Neural cell (in vitro differentiated cells): ENCODE results near the gene GNPTAB. TPM values are rescaled to one million over a fixed set of nuclear protein-coding genes. Genes with fewer than 3 reads are reported as not detected.

Source experiments
- H2AFZ ChIP-seq: fragments of 200-600, 300-800 bp; sonication (generic), shearing (Covaris generic); 2 replicates; pipeline ENCODE4 v1.6.0; 2014; ENCODE audit warnings: low read depth, mild to moderate bottlenecking, antibody characterized with exemption, low read length, moderate library complexity
- H3F3A ChIP-seq: fragments of 200-600 bp; shearing (Covaris generic); 2 replicates; pipeline ENCODE4 v1.6.1; 2016; ENCODE audit warnings: mild to moderate bottlenecking, moderate library complexity, mixed read lengths, antibody characterized with exemption, low read length; ENCODE audit not compliant: insufficient read depth, poor library complexity, severe bottlenecking
- H3K27ac ChIP-seq: fragments of 200-600, 300-800 bp; sonication (generic), shearing (Covaris generic); 2 replicates; pipeline ENCODE4 v1.5.1; 2014; ENCODE audit warnings: mild to moderate bottlenecking, low read length, moderate library complexity
- H3K27me3 ChIP-seq: fragments of 300-800, 200-600 bp; sonication (generic), shearing (Covaris generic); 2 replicates; pipeline ENCODE4 v1.6.0; 2014; ENCODE audit warnings: mild to moderate bottlenecking, low read depth, low read length, moderate library complexity; ENCODE audit not compliant: insufficient read depth
- H3K36me3 ChIP-seq: fragments of 300-800, 200-600 bp; sonication (generic), shearing (Covaris generic); 2 replicates; pipeline ENCODE4 v1.5.1; 2014; ENCODE audit warnings: mild to moderate bottlenecking, antibody characterized with exemption, low read length, moderate library complexity; ENCODE audit not compliant: insufficient read depth
- H3K4me2 ChIP-seq: fragments of 300-800, 200-600 bp; sonication (generic), shearing (Covaris generic); 2 replicates; pipeline ENCODE4 v1.6.0; 2014; ENCODE audit warnings: mild to moderate bottlenecking, low read length
- H3K4me3 ChIP-seq: fragments of 300-800, 200-600 bp; sonication (generic), shearing (Covaris generic); 2 replicates; pipeline ENCODE4 v1.5.1; 2014; ENCODE audit warnings: mild to moderate bottlenecking, low read length, moderate library complexity
- H3K79me2 ChIP-seq: fragments of 200-600 bp; shearing (Covaris generic); replicated peaks from 2 replicates; pipeline ENCODE4 v1.6.0; 2014; ENCODE audit warnings: mild to moderate bottlenecking, low read length, moderate library complexity; ENCODE audit not compliant: insufficient read depth
- H3K9ac ChIP-seq: fragments of 300-800, 200-600 bp; sonication (generic), shearing (Covaris generic); 2 replicates; pipeline ENCODE4 v1.6.1; 2016; ENCODE audit warnings: mild to moderate bottlenecking, low read length, mixed read lengths
- H3K9me2 ChIP-seq: fragments of 200-600 bp; shearing (Covaris generic); 2 replicates; pipeline ENCODE4 v1.6.1; 2016; ENCODE audit warnings: mild to moderate bottlenecking, low read length, mixed read lengths; ENCODE audit not compliant: insufficient read depth
- H3K9me3 ChIP-seq: fragments of 200-600, 300-800 bp; sonication (generic), shearing (Covaris generic); 2 replicates; pipeline ENCODE4 v1.6.1; 2016; ENCODE audit warnings: mild to moderate bottlenecking, mixed run types, low read length, moderate library complexity, mixed read lengths
- H4K20me1 ChIP-seq: fragments of 200-600 bp; shearing (Covaris generic); 2 replicates; pipeline ENCODE4 v1.6.1; 2016; ENCODE audit warnings: mild to moderate bottlenecking, mixed run types; ENCODE audit not compliant: insufficient read depth
- CTCF ChIP-seq: fragments of 450-650 bp; IDR thresholded peaks from 2 replicates; pipeline ENCODE4 v1.5.1; 2014; ENCODE audit warnings: antibody characterized with exemption, mild to moderate bottlenecking, moderate library complexity; ENCODE audit not compliant: poor library complexity, severe bottlenecking
- EP300 ChIP-seq: fragments of 450-650 bp; conservative IDR thresholded peaks from 2 replicates; pipeline ENCODE4 v1.6.1; 2014; ENCODE audit warnings: antibody characterized with exemption, mild to moderate bottlenecking, moderate library complexity; ENCODE audit not compliant: poor library complexity, severe bottlenecking
- EZH2 ChIP-seq: fragments of 200-600, 300-800 bp; shearing (Covaris generic), sonication (generic); IDR thresholded peaks from 2 replicates; pipeline ENCODE4 v1.6.1; 2014; ENCODE audit warnings: antibody characterized with exemption, low read length, borderline replicate concordance, mild to moderate bottlenecking; ENCODE audit not compliant: insufficient read depth, poor library complexity, severe bottlenecking
- MXI1 ChIP-seq: fragments of 450-650 bp; conservative IDR thresholded peaks from 2 replicates; pipeline ENCODE4 v1.6.1; 2014; ENCODE audit warnings: antibody characterized with exemption, mild to moderate bottlenecking; ENCODE audit not compliant: poor library complexity, severe bottlenecking
- POLR2AphosphoS5 ChIP-seq: IDR thresholded peaks from 2 replicates; pipeline ENCODE4 v1.6.1; 2012
- RAD21 ChIP-seq: fragments of 450-650 bp; conservative IDR thresholded peaks from 2 replicates; pipeline ENCODE4 v1.6.1; 2014; ENCODE audit warnings: antibody characterized with exemption, mild to moderate bottlenecking, moderate library complexity
- REST ChIP-seq: IDR thresholded peaks from 2 replicates; pipeline ENCODE4 v1.6.1; 2012; ENCODE audit warnings: borderline replicate concordance
- SMC3 ChIP-seq: fragments of 450-650 bp; conservative IDR thresholded peaks from 2 replicates; pipeline ENCODE4 v1.6.1; 2014; ENCODE audit warnings: antibody characterized with exemption, mild to moderate bottlenecking, moderate library complexity; ENCODE audit not compliant: poor library complexity
- TAF1 ChIP-seq: IDR thresholded peaks from 2 replicates; pipeline ENCODE4 v1.6.1; 2012; ENCODE audit warnings: low read depth
- polyA plus RNA-seq: library from polyadenylated mRNA; depleted of rRNA; stranded (reverse); fragments of >200 nt; gene quantifications from 2 replicates; pipeline ENCODE4 v1.2.3, GENCODE V29; 2014

GNPTAB gene
- polyA plus RNA-seq, 1 donor from 2014 or later = 80.0 TPM

DNA sequence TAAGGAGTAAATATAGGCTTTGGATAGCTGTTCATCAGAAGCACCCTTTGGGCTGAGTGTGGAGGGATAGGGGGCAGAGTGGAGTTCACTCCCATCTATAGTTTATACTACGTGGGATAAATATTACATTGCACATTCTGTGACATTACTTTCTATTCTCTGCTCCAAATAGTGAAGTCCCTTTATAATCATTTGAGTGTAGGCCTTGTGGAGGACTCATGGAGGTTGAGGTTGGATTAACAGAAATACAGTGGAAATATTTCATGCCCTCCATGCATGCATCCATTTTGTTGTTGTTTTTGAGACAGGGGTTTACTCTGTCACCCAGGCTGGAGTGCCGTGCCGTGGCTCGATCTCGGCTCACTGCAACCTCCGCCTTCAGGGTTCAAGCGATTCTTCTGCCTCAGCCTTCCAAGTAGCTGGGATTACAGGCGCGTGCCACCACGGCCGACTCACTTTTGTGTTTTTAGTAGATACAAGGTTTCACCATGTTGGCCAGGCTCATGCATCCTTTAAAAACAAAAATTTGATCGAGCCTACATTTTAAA, 131.9 kb downstream of the GNPTAB start:
- Histone ChIP-seq H3K9me2 (no peaks in the 10 kb centered on the region), H3K9ac (no peak overlapping the region), H3K9me3 (no peaks in the 10 kb centered on the region), H3F3A (no peaks in the 10 kb centered on the region), H3K4me3 (peak overlapping the region; percentile 91), H3K27me3 (no peaks in the 10 kb centered on the region), H3K4me2 (peak overlapping the region; percentile 96), H3K27ac (no peak overlapping the region), H4K20me1 (no peaks in the 10 kb centered on the region), H3K36me3 (no peaks in the 10 kb centered on the region), H2AFZ (no peak overlapping the region), H3K79me2 (no peaks in the 10 kb centered on the region)
- TF ChIP-seq CTCF = peak; percentile 41
- TF ChIP-seq TAF1 = no peak

- no peaks in the 10 kb centered on the region for H3K9me2 ChIP-seq
- H2AFZ ChIP-seq = peak overlapping the region; percentile 35
- no peaks in the 10 kb centered on the region for H3K9me3 ChIP-seq
- no peaks in the 10 kb centered on the region for H3K79me2 ChIP-seq
- H4K20me1 ChIP-seq = no peaks in the 10 kb centered on the region
- H3F3A ChIP-seq = no peaks in the 10 kb centered on the region
- H3K36me3 ChIP-seq = no peaks in the 10 kb centered on the region
- H3K9ac ChIP-seq = peak overlapping the region; percentile 83
- H3K4me3 ChIP-seq = peak overlapping the region; percentile 91
- H3K4me2 ChIP-seq = peak overlapping the region; percentile 96
- no peak for TF ChIP-seq EZH2
- TF ChIP-seq CTCF = peak; percentile 19
- no peak for TF ChIP-seq EP300
- TF ChIP-seq RAD21 = no peak
- no peak for TF ChIP-seq POLR2AphosphoS5
- TF ChIP-seq SMC3 = no peak
- TF ChIP-seq TAF1 = peak; percentile 19
- no peak for TF ChIP-seq REST
- peak; percentile 69 for TF ChIP-seq MXI1
- no peaks in the 10 kb centered on the region for H3K27me3 ChIP-seq
- H3K27ac ChIP-seq = no peak overlapping the region
Observed at GRCh38 chr12:101697930-101698799, 132.6 kb downstream of the GNPTAB start.
